SK-N-SH treated with all-trans-retinoic acid at 6 μM for 48 hours (cell line): ENCODE results near the gene CFAP126.

ENCODE experiments used
- PPARA ChIP-seq: fragments of 250-450 bp; sonication (Bioruptor Pico); IDR thresholded peaks from 2 replicates; pipeline ENCODE4 v1.5.0; 2020; ENCODE audit warnings: mild to moderate bottlenecking, borderline replicate concordance
- RARB ChIP-seq: fragments of 250-450 bp; sonication (Bioruptor Pico); IDR thresholded peaks from 2 replicates; pipeline ENCODE4 v1.8.0; 2021; ENCODE audit warnings: mild to moderate bottlenecking, moderate library complexity
- ZFP3 ChIP-seq: fragments of 250-450 bp; sonication (Bioruptor Pico); IDR thresholded peaks from 2 replicates; pipeline ENCODE4 v1.5.0; 2020; ENCODE audit warnings: mild to moderate bottlenecking, moderate library complexity
- ZFP30 ChIP-seq: fragments of 450-650 bp; formaldehyde crosslinking; IDR thresholded peaks from 2 replicates; pipeline ENCODE4 v1.5.0; 2022; ENCODE audit warnings: mild to moderate bottlenecking, moderate library complexity
- TF ChIP-seq, protein P1 (sequence below): fragments of 250-450 bp; sonication (Bioruptor Pico); IDR thresholded peaks from 2 replicates; pipeline ENCODE4 v1.5.1; 2021; ENCODE audit warnings: mild to moderate bottlenecking, moderate library complexity

DNA sequence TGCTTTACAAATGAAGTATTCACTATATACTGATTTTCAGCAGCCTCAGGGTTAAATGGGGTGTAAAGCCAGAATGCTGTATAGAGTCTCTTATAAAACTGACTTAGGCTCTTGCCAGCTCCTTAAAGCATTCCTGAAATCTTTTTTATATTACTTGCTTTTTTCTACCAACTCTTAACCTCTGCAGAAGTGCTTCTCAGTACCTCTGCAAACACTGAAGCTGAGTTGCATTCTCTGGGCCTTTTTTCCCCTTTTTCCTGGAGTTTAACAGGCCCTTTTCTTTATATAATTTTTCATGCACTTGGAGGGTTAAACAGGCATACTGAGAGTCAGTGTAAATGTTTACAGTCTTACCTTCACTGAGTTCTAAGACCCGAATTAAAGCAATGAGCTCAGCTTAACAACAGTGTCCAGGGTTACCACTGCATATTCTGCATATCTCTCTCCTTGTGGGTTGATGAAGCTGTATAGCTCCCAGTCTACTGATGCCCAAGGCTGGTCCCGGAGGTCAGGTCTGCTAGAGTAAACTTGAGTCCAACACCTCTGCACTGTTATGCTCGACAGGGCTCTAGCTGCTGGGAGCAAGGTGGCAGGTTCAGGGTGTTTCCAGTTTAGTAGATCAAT lies 40.9 kb upstream of the CFAP126 start:
- TF ChIP-seq RARB: no peak
- TF ChIP-seq, protein P1, sequence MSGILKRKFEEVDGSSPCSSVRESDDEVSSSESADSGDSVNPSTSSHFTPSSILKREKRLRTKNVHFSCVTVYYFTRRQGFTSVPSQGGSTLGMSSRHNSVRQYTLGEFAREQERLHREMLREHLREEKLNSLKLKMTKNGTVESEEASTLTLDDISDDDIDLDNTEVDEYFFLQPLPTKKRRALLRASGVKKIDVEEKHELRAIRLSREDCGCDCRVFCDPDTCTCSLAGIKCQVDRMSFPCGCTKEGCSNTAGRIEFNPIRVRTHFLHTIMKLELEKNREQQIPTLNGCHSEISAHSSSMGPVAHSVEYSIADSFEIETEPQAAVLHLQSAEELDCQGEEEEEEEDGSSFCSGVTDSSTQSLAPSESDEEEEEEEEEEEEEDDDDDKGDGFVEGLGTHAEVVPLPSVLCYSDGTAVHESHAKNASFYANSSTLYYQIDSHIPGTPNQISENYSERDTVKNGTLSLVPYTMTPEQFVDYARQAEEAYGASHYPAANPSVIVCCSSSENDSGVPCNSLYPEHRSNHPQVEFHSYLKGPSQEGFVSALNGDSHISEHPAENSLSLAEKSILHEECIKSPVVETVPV (CRISPR knock-in tag): no peak
- no peak for TF ChIP-seq ZFP30 (CRISPR knock-in tag)
- TF ChIP-seq ZFP3: no peak
- TF ChIP-seq PPARA (CRISPR knock-in tag): no peak
